Activated CD4-positive, alpha-beta T cell treated with anti-CD3 and anti-CD28 coated beads, Interleukin-2, amount 10 ng/mL, durations not matched to agents 24 days and 14 days (primary cell): Measurements from ENCODE around the gene LMF2. TPM values are rescaled to one million over a fixed set of nuclear protein-coding genes. Genes with fewer than 3 reads are reported as not detected.

Source experiments
- DNase-seq: peaks from one replicate; pipeline ENCODE4 v3.0.0; 2022
- H3K27ac Mint-ChIP-seq: one replicate; pipeline ENCODE4 v1.8.0; 2022; ENCODE audit warnings: mild to moderate bottlenecking, mixed read lengths
- H3K27me3 Mint-ChIP-seq: one replicate; pipeline ENCODE4 v1.8.0; 2022; ENCODE audit warnings: mixed read lengths
- H3K36me3 Mint-ChIP-seq: one replicate; pipeline ENCODE4 v1.8.0; 2022; ENCODE audit warnings: low read depth, mild to moderate bottlenecking, mixed read lengths
- H3K4me1 Mint-ChIP-seq: one replicate; pipeline ENCODE4 v1.8.0; 2021; ENCODE audit warnings: mixed read lengths
- H3K4me3 Mint-ChIP-seq: one replicate; pipeline ENCODE4 v1.8.0; 2022; ENCODE audit warnings: mild to moderate bottlenecking, moderate library complexity, mixed read lengths
- H3K9me3 Mint-ChIP-seq: one replicate; pipeline ENCODE4 v1.8.0; 2021; ENCODE audit warnings: mixed read lengths
- intact Hi-C: fragments of 100-400 bp; cut with micrococcal nuclease; formaldehyde crosslinking; loops from one replicate; pipeline ENCODE4 v1.15.1; 2023
- total RNA-seq: library from RNA; stranded (reverse); gene quantifications from 2 replicates; pipeline ENCODE4 v1.2.3, GENCODE V29; 2022

Gene LMF2
- total RNA-seq, 1 donor from 2014 or later: 78.4 TPM

- Mint-ChIP-seq H3K9me3 (no peaks in the 10 kb centered on the region), H3K27ac (peak overlapping the region; percentile 87)
Measured at GRCh38 chr22:50508897-50509296, 1.4 kb upstream of the LMF2 start.

GRCh38 chr22:50507991-50508884, 736 bp upstream of the LMF2 start, which contains the start of gene NCAPH2:
Gene NCAPH2, plus strand, starts transcription at chr22:50508224. Its CDS starts 114 bp downstream, at chr22:50508338.
- intact Hi-C loops: loop anchor here (1.0 to 10.0 kb wide), 8 partner anchors 17 to 256 kb away; partner anchors contain the start of genes CHKB, HDAC10, PPP6R2 and SBF1
- DNase-seq: peak; percentile 100
- Mint-ChIP-seq H3K27ac (peak within 1 kb of the TSS; percentile 97), H3K27me3 (peaks cover 1% of the 10 kb centered on the region), H3K36me3 (peaks cover 8% of the 10 kb centered on the region), H3K4me3 (peak within 1 kb of the TSS; percentile 90), H3K9me3 (no peaks in the 10 kb centered on the region), H3K4me1 (peaks cover 17% of the 10 kb centered on the region)

More at GRCh38 chr22:50508897-50509296, 1.4 kb upstream of the LMF2 start:
- peaks cover 8% of the 10 kb centered on the region for H3K36me3 Mint-ChIP-seq
- intact Hi-C loops: loop anchor here (1.0 to 10.0 kb wide), 7 partner anchors 16 to 257 kb away; partner anchors contain the start of genes HDAC10, PPP6R2, SBF1 and SCO2
- peaks cover 1% of the 10 kb centered on the region for H3K27me3 Mint-ChIP-seq
- no peak for DNase-seq
- peaks cover 22% of the 10 kb centered on the region for H3K4me1 Mint-ChIP-seq
- H3K4me3 Mint-ChIP-seq: peak overlapping the region; percentile 87

GRCh38 chr22:50506611-50507420, 686 bp downstream of the LMF2 start:
- no peaks in the 10 kb centered on the region for H3K9me3 Mint-ChIP-seq
- H3K4me3 Mint-ChIP-seq: peak overlapping the region; percentile 90
- intact Hi-C loops: loop anchor here (1.0 to 10.0 kb wide), 4 partner anchors 55 to 255 kb away; partner anchors contain the start of genes CHKB, HDAC10 and PPP6R2
- no peak for DNase-seq
- H3K36me3 Mint-ChIP-seq: peaks cover 7% of the 10 kb centered on the region
- peak overlapping the region; percentile 63 for H3K27ac Mint-ChIP-seq
- H3K27me3 Mint-ChIP-seq: peaks cover 1% of the 10 kb centered on the region
- peaks cover 10% of the 10 kb centered on the region for H3K4me1 Mint-ChIP-seq

- Mint-ChIP-seq H3K36me3 (peaks cover 7% of the 10 kb centered on the region), H3K27me3 (peaks cover 1% of the 10 kb centered on the region), H3K4me1 (peaks cover 10% of the 10 kb centered on the region), H3K9me3 (no peaks in the 10 kb centered on the region), H3K4me3 (peak overlapping the region; percentile 90), H3K27ac (no peak overlapping the region)
- no peak for DNase-seq
- intact Hi-C loops: loop anchor here (5.0 to 10.0 kb wide), 3 partner anchors 54 to 254 kb away; partner anchors contain the start of genes HDAC10 and PPP6R2
Measured at GRCh38 chr22:50505776-50506610, 1.5 kb downstream of the LMF2 start.

- Mint-ChIP-seq H3K36me3 (peaks cover 7% of the 10 kb centered on the region), H3K27ac (no peak overlapping the region), H3K9me3 (no peaks in the 10 kb centered on the region), H3K4me1 (peaks cover 12% of the 10 kb centered on the region), H3K27me3 (peaks cover 1% of the 10 kb centered on the region), H3K4me3 (no peak overlapping the region)
- no peak for DNase-seq
- intact Hi-C loops: loop anchor here (5.0 to 10.0 kb wide), 3 partner anchors 53 to 253 kb away; partner anchors contain the start of genes HDAC10 and PPP6R2
Measured at GRCh38 chr22:50505276-50505775, 2.2 kb downstream of the LMF2 start.

- Mint-ChIP-seq H3K36me3 (peaks cover 6% of the 10 kb centered on the region), H3K9me3 (no peaks in the 10 kb centered on the region), H3K27me3 (peaks cover 1% of the 10 kb centered on the region), H3K27ac (no peak overlapping the region), H3K4me1 (peaks cover 11% of the 10 kb centered on the region), H3K4me3 (no peak overlapping the region)
- intact Hi-C loops: loop anchor here (5.0 to 10.0 kb wide), 3 partner anchors 52 to 252 kb away; partner anchors contain the start of genes HDAC10 and PPP6R2
- no peak for DNase-seq
Measured at GRCh38 chr22:50504369-50505211, 2.9 kb downstream of the LMF2 start.

- intact Hi-C loops: loop anchor here (10.0 kb wide), 1 partner anchor 159 kb away; the partner anchor contains the start of gene PPP6R2
- Mint-ChIP-seq H3K4me3 (no peak overlapping the region), H3K9me3 (no peaks in the 10 kb centered on the region), H3K4me1 (peaks cover 3% of the 10 kb centered on the region), H3K27me3 (peaks cover 1% of the 10 kb centered on the region), H3K27ac (no peak overlapping the region), H3K36me3 (peaks cover 4% of the 10 kb centered on the region)
- DNase-seq: no peak
Measured at GRCh38 chr22:50503475-50504145, 3.9 kb downstream of the LMF2 start.

- Mint-ChIP-seq H3K27ac (no peak overlapping the region), H3K4me1 (peaks cover 6% of the 10 kb centered on the region), H3K36me3 (peaks cover 4% of the 10 kb centered on the region), H3K27me3 (no peaks in the 10 kb centered on the region), H3K4me3 (no peak overlapping the region), H3K9me3 (no peaks in the 10 kb centered on the region)
- no peak for DNase-seq
- intact Hi-C loops: loop anchor here (10.0 kb wide), 1 partner anchor 158 kb away; the partner anchor contains the start of gene PPP6R2
Measured at GRCh38 chr22:50502628-50503474, 4.7 kb downstream of the LMF2 start.

- Mint-ChIP-seq H3K36me3 (peaks cover 4% of the 10 kb centered on the region), H3K27ac (no peak overlapping the region), H3K4me1 (peaks cover 6% of the 10 kb centered on the region), H3K4me3 (no peak overlapping the region), H3K27me3 (peaks cover under 1% of the 10 kb centered on the region), H3K9me3 (no peaks in the 10 kb centered on the region)
- intact Hi-C loops: loop anchor here (10.0 kb wide), 1 partner anchor 157 kb away; the partner anchor contains the start of gene PPP6R2
- no peak for DNase-seq
Measured at GRCh38 chr22:50502096-50502495, 5.4 kb downstream of the LMF2 start.

GRCh38 chr22:50500452-50500851, 7.0 kb downstream of the LMF2 start:
- Mint-ChIP-seq H3K4me1 (peaks cover 6% of the 10 kb centered on the region), H3K4me3 (no peak overlapping the region), H3K27me3 (peaks cover 5% of the 10 kb centered on the region), H3K27ac (no peak overlapping the region), H3K36me3 (peaks cover 2% of the 10 kb centered on the region), H3K9me3 (no peaks in the 10 kb centered on the region)
- no peak for DNase-seq
- intact Hi-C loops: loop anchor here (10.0 kb wide), 1 partner anchor 156 kb away; the partner anchor contains the start of gene PPP6R2
